UCSD-AML1 (cell line): ENCODE results near the gene SASH1.

Experiments used
- DNase-seq: peaks from one replicate; lab custom pipeline; 2025; ENCODE audit not compliant: unreplicated experiment; lab: John Stamatoyannopoulos, UW

Gene SASH1

DNA sequence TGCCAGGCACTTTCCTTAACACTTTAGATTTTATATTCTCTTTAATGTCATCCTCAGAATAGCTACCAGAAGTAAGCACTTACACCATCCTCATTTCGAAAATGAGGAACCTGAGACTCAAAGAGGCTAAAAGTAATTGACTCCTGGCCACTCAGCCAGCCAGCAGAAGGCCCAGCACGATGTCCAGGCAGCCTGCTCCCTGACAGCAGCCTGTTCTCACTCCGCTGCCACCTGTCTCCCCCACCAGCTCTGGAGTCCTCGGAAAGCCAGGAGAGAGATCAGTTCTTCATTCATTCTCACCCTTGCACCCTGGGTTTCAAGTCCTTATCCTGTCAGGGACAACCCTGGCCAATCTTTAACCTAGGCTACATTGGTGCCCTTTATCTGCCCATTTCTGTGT is 174.0 kb downstream of the SASH1 start:
- DNase-seq: no peak

GRCh38 chr6:148517470-148517869 is 174.8 kb downstream of the SASH1 start:
- DNase-seq: no peak

GRCh38 chr6:148518511-148519156 is 176.0 kb downstream of the SASH1 start:
- no peak for DNase-seq

- no peak for DNase-seq
Observed at GRCh38 chr6:148520109-148520841, 177.6 kb downstream of the SASH1 start.

DNA sequence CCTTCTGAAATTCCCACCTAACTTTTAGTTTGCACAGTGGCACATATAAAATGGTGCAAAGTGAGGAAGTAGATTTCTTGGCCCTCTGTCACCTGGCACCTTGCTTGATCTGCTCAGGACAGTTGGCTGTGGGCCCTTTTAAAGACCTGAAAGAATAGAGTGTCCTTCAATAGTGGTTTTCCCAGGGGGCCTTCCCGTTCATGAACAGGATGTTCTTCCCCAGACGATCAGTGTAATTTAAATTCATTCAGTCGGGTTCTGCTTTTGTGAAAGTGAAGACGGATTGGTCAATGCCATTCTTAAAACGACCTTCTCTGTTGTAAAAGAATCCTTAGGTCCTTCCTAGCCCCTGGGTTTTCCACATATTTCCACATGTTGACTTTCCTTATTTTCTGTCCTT is 178.5 kb downstream of the SASH1 start:
- DNase-seq: no peak

DNA sequence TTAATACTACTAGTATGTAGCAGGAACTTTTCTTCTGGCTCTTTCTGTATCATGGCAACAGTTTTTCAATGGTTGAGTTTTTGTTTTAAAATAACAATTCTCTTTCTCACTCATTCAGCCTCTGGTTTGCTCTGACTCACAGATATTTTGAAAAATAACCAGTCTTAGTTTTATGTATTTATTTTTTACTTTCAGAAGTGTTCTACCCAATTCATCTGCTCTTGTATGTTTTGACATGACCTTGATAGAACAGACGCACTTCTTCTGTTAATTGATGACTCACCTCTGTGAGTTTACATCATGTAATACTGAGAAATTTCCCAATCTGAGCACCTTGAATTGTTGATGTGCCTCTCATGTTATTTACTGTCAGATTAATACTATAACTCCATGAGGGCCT is 178.9 kb downstream of the SASH1 start:
- no peak for DNase-seq

DNA sequence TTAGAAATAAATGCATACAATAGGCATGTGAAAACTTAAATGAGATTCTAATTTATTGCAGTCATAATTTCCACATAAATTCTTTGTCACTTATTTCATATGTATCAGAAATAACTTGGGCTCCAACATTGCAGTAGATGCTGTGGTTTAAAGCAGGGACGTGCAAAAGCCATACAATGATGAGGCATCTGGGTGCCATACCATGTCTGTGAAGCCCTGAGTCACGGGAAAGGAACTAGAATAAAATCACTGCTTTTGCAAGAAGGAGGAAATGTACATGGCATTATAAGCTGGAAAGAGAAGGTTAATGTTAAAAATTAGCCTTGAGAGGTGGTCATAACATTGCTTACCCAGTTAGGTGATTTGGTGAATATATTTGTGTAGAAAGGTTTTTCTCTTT is 180.4 kb downstream of the SASH1 start:
- DNase-seq: no peak

- no peak for DNase-seq
Observed at GRCh38 chr6:148523551-148523950, 180.9 kb downstream of the SASH1 start.

GRCh38 chr6:148524471-148524882 is 181.8 kb downstream of the SASH1 start:
- no peak for DNase-seq

DNA sequence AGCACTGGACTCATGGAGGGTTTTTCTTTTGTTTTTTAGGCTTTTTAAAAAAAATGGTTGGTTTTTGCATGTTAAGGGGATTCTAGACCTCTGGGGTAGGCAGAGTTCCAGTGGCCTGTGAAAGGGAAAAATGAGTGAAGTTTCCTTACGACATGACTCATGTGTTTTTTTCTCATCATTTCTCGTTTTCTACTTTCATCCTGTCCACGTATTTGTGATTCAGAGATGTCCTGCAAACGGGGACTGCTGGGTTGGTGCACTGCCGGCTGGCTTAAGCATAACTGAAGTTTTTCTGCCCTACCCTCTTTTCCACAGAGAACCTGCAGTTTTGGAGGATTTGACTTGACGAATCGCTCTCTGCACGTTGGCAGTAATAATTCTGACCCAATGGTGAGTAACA is 182.3 kb downstream of the SASH1 start:
- DNase-seq: no peak

- DNase-seq: no peak
Observed at GRCh38 chr6:148525453-148525852, 182.8 kb downstream of the SASH1 start.

DNA sequence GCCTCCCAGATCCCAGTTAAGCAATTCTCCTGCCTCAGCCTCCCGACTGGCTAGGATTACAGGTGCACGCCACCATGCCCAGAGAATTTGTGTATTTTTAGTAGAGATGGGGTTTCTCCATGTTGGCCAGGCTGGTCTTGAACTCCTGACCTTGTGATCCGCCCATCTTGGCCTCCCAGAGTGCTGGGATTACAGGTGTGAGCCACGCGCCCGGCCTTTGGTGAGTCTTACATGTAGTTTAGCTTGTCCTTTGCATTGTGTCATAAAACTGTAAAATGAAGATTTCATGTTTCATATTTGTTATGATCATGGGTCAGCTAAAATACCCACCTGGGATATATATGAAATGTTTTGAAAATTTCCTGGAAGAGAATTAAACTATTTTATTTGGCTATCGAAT is 183.5 kb downstream of the SASH1 start:
- DNase-seq: no peak

- DNase-seq: no peak
Observed at GRCh38 chr6:148528292-148528691, 185.7 kb downstream of the SASH1 start.

GRCh38 chr6:148529010-148529409 is 186.4 kb downstream of the SASH1 start:
- DNase-seq: no peak

DNA sequence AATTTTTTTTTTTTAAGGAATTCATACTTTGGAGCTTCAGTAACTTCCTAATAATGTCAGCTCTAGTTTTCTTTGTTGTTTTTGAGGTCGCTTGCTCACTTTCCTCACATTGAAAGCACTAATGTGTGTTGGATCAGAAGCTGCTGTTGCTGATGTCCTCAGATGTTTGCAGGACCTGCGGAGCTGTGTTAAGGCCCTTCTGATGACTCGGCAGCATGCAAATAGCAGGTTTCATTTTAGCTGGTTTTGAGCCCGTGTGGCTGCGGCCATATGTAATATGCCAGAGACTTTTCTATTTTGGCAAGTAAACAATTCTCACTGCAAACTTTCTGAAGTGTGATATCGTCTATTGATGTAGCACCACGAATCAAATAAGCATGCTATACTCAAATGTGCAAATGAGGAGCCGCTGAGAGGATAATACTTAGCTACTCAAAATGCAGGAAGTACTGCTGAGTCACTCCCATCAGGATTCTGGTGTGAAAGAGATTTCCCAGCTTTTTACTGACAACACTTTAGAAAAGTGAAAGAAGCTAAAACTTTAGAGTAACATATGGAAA is 187.8 kb downstream of the SASH1 start:
- no peak for DNase-seq

DNA sequence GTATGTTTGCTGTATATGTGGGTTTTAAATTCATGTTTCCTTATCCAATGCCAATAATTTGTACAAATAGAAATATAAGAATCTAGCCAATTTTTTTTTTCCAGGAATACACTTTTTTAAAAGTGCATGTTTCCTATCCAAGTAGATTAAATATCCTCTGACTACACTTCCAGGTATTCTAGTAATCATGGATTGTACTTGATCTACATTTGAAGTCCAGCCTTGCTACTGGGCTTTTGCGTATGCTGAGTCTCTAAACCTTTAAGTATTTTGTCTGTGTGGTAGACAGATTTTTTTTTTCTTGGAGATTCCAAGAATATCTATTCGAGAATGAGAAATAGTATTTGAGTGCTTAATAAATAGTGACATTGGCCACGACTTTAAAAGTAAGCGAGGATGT is 188.3 kb downstream of the SASH1 start:
- DNase-seq: no peak

DNA sequence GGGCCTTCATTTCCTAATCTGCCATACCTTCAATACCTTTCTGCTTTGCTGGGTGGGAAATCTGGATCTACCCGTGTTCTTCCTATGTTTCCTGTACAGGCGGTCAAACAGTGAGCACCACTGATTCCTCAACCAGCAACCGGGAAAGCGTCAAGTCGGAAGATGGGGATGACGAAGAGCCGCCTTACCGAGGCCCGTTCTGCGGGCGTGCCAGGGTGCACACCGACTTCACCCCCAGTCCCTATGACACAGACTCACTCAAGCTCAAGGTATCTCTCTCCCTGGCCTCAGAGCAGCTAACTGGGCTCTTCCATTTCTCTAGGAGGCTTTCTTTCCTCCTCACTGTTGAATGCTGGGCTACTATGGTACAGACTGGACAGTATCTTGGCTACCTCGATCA is 190.1 kb downstream of the SASH1 start:
- no peak for DNase-seq

DNA sequence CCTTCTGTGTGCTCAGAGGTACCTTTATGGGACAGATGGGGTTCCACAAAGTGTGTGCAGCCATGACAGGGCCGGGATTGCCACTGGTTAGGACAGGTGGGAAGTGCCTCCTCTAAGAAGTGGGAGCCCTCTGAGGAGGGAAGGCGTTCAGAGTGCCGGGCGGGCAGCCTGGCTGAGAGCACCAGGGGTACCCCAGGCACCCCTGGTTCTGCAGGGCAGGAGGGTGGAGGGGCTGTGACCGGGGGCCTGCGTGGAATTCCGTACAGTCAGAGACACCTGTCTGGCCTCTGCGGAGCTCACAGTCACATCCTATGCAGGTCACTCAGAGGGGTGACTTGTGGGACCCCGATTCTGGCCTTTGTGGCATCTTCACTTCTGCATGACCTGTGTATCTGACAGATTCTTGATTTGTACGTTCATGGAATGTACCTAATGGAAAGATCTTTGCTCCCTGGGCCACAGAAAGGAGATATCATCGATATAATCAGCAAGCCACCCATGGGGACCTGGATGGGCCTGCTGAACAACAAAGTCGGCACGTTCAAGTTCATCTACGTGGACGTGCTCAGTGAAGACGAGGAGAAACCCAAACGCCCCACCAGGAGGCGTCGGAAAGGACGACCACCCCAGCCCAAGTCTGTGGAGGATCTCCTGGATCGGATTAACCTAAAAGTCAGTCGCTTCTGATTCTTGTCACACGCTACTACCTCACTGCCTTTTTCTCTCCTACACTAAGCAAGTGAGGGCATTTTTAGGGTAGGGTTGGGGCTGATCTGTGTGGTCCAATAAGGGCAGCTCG is 190.9 kb downstream of the SASH1 start:
- no peak for DNase-seq

DNA sequence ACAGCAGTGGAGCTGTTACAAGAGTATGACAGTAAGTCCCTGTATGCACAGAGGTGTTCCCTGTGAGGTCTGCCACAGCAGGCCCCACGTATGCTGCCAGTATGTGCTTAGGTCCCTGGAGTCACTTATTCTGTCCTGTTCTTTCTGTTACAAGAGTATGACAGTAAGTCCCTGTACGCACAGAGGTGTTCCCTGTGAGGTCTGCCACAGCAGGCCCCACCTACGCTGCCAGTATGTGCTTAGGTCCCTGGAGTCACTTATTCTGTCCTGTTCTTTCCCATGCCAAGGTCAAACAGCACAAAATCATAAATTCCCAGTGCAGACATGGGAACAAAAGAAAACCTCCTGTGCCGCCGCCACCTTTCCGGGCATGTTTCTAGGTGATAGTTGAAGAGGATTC is 192.2 kb downstream of the SASH1 start:
- DNase-seq: no peak

GRCh38 chr6:148535381-148535780 is 192.7 kb downstream of the SASH1 start:
- DNase-seq: no peak

- no peak for DNase-seq
Observed at GRCh38 chr6:148535976-148536375, 193.3 kb downstream of the SASH1 start.
